ENCODE results near the gene KTN1.
A peak's percentile ranks its signal among the peaks of the same experiment; 100 is the strongest.

KTN1 gene

GRCh38 chr14:55605793-55606192 lies 25.8 kb downstream of the KTN1 start:
- TF ChIP-seq L3MBTL2 (conservative IDR thresholded peaks at IDR 0.05) (no peak), NFRKB (IDR thresholded peaks at IDR 0.05) (no peak), ZNF384 (IDR thresholded peaks at IDR 0.05) (peak; percentile 60; the same call in 1 of the 2 replicates)
- ChIA-PET POLR2A (no interaction called here), CTCF (interaction anchor here (1.2 kb wide), 1 partner anchor 16 kb away, joined by 3 read pairs; no protein-coding TSS in a partner anchor)
- no peak for DNase-seq (ENCODE audit: extremely low spot score)

- no peak for TF ChIP-seq HDGF (IDR thresholded peaks at IDR 0.05; ENCODE audit: borderline replicate concordance)
- no peak for TF ChIP-seq SP1 (IDR thresholded peaks at IDR 0.05)
- TF ChIP-seq FOXA1 (IDR thresholded peaks at IDR 0.05), result no peak
- TF ChIP-seq FOXK2 (IDR thresholded peaks at IDR 0.05), result no peak
- no peak for TF ChIP-seq LEF1 (IDR thresholded peaks at IDR 0.05; ENCODE audit: borderline replicate concordance)
- no peak for TF ChIP-seq CTBP1 (IDR thresholded peaks at IDR 0.05; ENCODE audit: borderline replicate concordance)
- no peak for TF ChIP-seq ARNT (IDR thresholded peaks at IDR 0.05)
- no peak for TF ChIP-seq PKNOX1 (IDR thresholded peaks at IDR 0.05)
- no peak for TF ChIP-seq BHLHE40 (IDR thresholded peaks at IDR 0.05; ENCODE audit: borderline replicate concordance)
- ChIA-PET POLR2A (no interaction called here), CTCF (no interaction called here)
- DNase-seq (ENCODE audit: extremely low spot score), result no peak
These were observed 27.4 kb downstream of the KTN1 start for GRCh38 chr14:55607386-55607785.

- no peak for TF ChIP-seq SP1 (IDR thresholded peaks at IDR 0.05)
- no peak for TF ChIP-seq ELF4 (IDR thresholded peaks at IDR 0.05)
- TF ChIP-seq SUZ12 (IDR thresholded peaks at IDR 0.05), result no peak
- TF ChIP-seq L3MBTL2 (conservative IDR thresholded peaks at IDR 0.05), result no peak
- TF ChIP-seq CTBP1 (IDR thresholded peaks at IDR 0.05; ENCODE audit: borderline replicate concordance), result no peak
- no peak for TF ChIP-seq BHLHE40 (IDR thresholded peaks at IDR 0.05; ENCODE audit: borderline replicate concordance)
- TF ChIP-seq FOXA1 (IDR thresholded peaks at IDR 0.05), result no peak
- no peak for TF ChIP-seq NFRKB (IDR thresholded peaks at IDR 0.05)
- ChIA-PET CTCF (interaction anchor here (0.8 kb wide), 1 partner anchor 233 kb away, joined by 3 read pairs; no protein-coding TSS in a partner anchor), POLR2A (no interaction called here)
- DNase-seq (ENCODE audit: extremely low spot score), result no peak
These were observed 29.7 kb downstream of the KTN1 start for GRCh38 chr14:55609681-55610080.

- DNase-seq (ENCODE audit: extremely low spot score), result no peak
- CTCF ChIA-PET, result no interaction called here
- TF ChIP-seq SUZ12 (IDR thresholded peaks at IDR 0.05) (no peak), ARNT (IDR thresholded peaks at IDR 0.05) (no peak), SP1 (IDR thresholded peaks at IDR 0.05) (no peak), ELF4 (IDR thresholded peaks at IDR 0.05) (no peak), NFRKB (IDR thresholded peaks at IDR 0.05) (no peak), PKNOX1 (IDR thresholded peaks at IDR 0.05) (no peak), FOXA1 (IDR thresholded peaks at IDR 0.05) (no peak), LEF1 (IDR thresholded peaks at IDR 0.05; ENCODE audit: borderline replicate concordance) (no peak), CTBP1 (IDR thresholded peaks at IDR 0.05; ENCODE audit: borderline replicate concordance) (no peak), TARDBP (IDR thresholded peaks at IDR 0.05) (no peak), ZNF384 (IDR thresholded peaks at IDR 0.05) (no peak), HDGF (IDR thresholded peaks at IDR 0.05; ENCODE audit: borderline replicate concordance) (no peak), FOXM1 (IDR thresholded peaks at IDR 0.05; ENCODE audit: borderline replicate concordance) (no peak), FOXK2 (IDR thresholded peaks at IDR 0.05) (no peak), L3MBTL2 (conservative IDR thresholded peaks at IDR 0.05) (no peak), BHLHE40 (IDR thresholded peaks at IDR 0.05; ENCODE audit: borderline replicate concordance) (no peak)
- POLR2A ChIA-PET, result no interaction called here
These were observed 30.8 kb downstream of the KTN1 start for GRCh38 chr14:55610713-55611370.

- TF ChIP-seq ZNF384 (IDR thresholded peaks at IDR 0.05) (0 out of 2 replicates have a peak, but pooled peaks have one; percentile 15), CTBP1 (IDR thresholded peaks at IDR 0.05; ENCODE audit: borderline replicate concordance) (no peak)
- CTCF ChIA-PET, result interaction anchor here (0.5 kb wide), 1 partner anchor 9 kb away, joined by 3 read pairs; no protein-coding TSS in a partner anchor
- POLR2A ChIA-PET, result no interaction called here
- DNase-seq (ENCODE audit: extremely low spot score), result no peak
These were observed 31.9 kb downstream of the KTN1 start for GRCh38 chr14:55611859-55612258.

DNA sequence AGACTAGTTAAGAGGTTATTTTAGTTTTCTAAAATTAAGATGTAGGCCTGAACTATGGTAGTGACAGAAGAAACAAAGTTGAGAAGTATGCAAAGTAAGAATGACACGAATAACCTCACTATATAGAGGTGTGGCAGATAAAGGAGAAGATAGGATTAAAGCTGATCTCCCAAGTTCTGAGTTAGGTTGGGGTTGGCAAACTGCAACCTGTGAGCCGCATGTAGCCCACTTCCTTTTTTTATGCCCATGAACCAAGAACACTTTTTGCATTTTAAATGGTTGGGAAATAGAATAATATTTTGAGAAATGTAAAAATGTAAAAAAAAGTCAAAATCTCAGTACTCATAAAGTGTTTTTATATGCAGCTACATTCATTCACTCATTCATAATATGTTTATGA lies 34.3 kb downstream of the KTN1 start:
- TF ChIP-seq PKNOX1 (IDR thresholded peaks at IDR 0.05) (no peak), NFRKB (IDR thresholded peaks at IDR 0.05) (no peak), ZNF384 (IDR thresholded peaks at IDR 0.05) (no peak), CTBP1 (IDR thresholded peaks at IDR 0.05; ENCODE audit: borderline replicate concordance) (no peak), FOXM1 (IDR thresholded peaks at IDR 0.05; ENCODE audit: borderline replicate concordance) (no peak), SP1 (IDR thresholded peaks at IDR 0.05) (no peak), ELF4 (IDR thresholded peaks at IDR 0.05) (no peak), BHLHE40 (IDR thresholded peaks at IDR 0.05; ENCODE audit: borderline replicate concordance) (no peak), TARDBP (IDR thresholded peaks at IDR 0.05) (no peak), HDGF (IDR thresholded peaks at IDR 0.05; ENCODE audit: borderline replicate concordance) (no peak), SUZ12 (IDR thresholded peaks at IDR 0.05) (no peak), FOXA1 (IDR thresholded peaks at IDR 0.05) (no peak), FOXK2 (IDR thresholded peaks at IDR 0.05) (no peak), L3MBTL2 (conservative IDR thresholded peaks at IDR 0.05) (no peak), LEF1 (IDR thresholded peaks at IDR 0.05; ENCODE audit: borderline replicate concordance) (no peak), ARNT (IDR thresholded peaks at IDR 0.05) (no peak)
- ChIA-PET CTCF (no interaction called here), POLR2A (no interaction called here)
- no peak for DNase-seq (ENCODE audit: extremely low spot score)

Data from HEK293T (cell line).